ENCODE measurements around the gene EARS2.

The EARS2 gene

DNA sequence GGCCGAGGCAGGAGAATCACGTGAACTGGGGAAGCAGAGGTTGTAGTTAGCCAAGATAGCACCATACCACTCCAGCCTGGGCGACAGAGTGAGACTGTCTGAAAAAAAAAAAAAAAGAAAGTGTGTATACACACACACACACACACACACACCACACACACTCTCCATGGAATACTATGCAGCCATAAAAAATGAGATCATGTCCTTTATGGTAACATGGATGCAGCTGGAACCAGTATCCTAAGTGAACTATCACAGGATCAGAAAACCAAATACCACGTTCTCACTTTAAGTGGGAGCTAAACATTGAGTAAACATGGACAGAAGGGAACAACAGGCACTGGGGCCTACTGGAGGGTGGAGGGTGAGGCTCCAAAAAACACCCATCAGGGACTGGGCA, 22.2 kb upstream of the EARS2 start:
- ATAC-seq (replicated peaks): no peak
- no peak overlapping the region for H3K4me3 Mint-ChIP-seq
- DNase-seq: no peak
- H3K4me1 Mint-ChIP-seq (ENCODE audit: low read depth in 2 of 2): peaks cover 0 to 2% of the 10 kb centered on the region in 2 donors
- no peaks in the 10 kb centered on the region for H3K27me3 Mint-ChIP-seq
- H3K27ac Mint-ChIP-seq: peak overlapping the region in 1 of 2 donors; percentile 22
- peaks cover 41% of the 10 kb centered on the region for H3K36me3 Mint-ChIP-seq (ENCODE audit: insufficient read depth)
- H3K9me3 Mint-ChIP-seq: no peaks in the 10 kb centered on the region

DNA sequence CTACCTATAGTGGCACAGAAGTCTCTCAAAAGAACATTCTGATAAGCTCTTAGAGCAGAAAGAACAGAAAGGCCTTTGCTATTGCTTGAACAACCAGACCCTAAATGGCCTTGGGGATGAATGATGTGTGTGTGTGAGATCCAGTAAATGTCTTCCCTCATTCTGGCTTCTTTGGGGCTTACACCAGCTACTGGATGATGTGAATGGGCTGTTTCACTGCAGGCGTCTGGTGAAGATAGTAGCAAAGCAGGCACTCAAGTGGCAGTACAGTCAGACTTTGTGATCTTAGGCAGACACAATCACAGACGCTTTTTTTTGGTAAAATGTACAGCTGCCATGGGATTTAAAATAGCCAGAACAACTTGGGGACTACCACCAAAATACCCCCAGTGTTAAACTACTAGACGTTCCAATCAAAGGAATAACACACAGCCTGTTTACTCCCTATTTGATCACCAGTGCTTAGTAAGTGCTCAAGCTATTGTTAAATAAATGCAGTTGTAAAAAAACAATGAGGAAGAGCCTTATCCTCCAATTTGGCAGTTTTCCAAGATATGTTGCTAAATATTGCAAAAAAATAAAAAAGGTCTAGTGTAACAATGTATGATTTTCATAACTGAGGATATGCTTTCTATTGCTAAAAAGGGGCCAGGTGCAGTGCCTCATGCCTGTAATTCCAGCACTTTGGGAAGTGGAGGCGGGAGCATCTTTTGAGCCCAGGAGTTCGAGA, 21.1 kb upstream of the EARS2 start:
- no peaks in the 10 kb centered on the region for H3K4me1 Mint-ChIP-seq (ENCODE audit: low read depth in 2 of 2)
- H3K9me3 Mint-ChIP-seq: no peaks in the 10 kb centered on the region
- no peak overlapping the region for H3K4me3 Mint-ChIP-seq
- H3K27me3 Mint-ChIP-seq: no peaks in the 10 kb centered on the region
- DNase-seq (no peak), ATAC-seq (replicated peaks) (no peak)
- H3K36me3 Mint-ChIP-seq (ENCODE audit: insufficient read depth): peaks cover 36% of the 10 kb centered on the region
- no peak overlapping the region for H3K27ac Mint-ChIP-seq

DNA sequence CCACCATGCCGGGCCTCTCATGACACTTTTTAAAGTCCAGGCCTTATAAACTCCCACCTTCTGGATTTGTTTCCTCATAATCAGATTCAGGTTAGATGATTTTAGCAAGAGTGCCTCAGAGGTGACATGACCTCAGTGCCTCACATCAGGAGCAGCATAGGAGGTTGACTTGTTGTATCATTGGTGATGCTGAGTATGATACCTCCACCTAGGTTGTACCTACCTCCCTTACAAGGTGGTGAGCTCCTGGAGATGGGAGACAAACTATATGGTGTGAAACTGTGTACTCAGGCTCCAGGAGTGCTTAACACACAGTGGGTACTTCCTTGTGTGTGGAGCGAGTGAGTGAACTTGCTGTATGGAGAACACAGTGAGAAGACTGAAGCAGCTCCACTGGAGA, 20.3 kb upstream of the EARS2 start:
- Mint-ChIP-seq H3K36me3 (ENCODE audit: insufficient read depth) (peaks cover 30% of the 10 kb centered on the region), H3K4me3 (no peak overlapping the region), H3K27ac (peak overlapping the region in 1 of 2 donors; percentile 32), H3K9me3 (no peaks in the 10 kb centered on the region), H3K4me1 (ENCODE audit: low read depth in 2 of 2) (no peaks in the 10 kb centered on the region), H3K27me3 (no peaks in the 10 kb centered on the region)
- no peak for ATAC-seq (replicated peaks)
- no peak for DNase-seq

DNA sequence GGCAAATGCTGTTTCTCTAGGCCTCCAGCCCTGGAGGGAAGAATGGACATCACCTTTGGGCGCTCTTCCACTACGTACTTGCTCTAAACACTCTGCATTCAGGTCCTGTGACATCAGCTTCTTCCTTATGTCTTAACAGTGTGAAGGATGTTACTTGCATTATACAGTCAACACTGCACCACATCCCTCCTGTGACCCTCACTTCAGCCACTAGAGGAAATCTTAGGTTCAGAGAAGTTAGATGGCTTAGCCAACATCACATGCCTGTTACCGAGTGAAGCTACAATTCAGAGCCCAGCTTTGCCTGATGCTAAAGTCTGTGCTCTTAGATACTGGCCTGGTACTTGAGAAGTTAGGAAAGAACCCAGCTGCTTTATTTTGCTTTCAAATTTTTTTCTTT, 18.7 kb upstream of the EARS2 start:
- no peak overlapping the region for H3K4me3 Mint-ChIP-seq

DNA sequence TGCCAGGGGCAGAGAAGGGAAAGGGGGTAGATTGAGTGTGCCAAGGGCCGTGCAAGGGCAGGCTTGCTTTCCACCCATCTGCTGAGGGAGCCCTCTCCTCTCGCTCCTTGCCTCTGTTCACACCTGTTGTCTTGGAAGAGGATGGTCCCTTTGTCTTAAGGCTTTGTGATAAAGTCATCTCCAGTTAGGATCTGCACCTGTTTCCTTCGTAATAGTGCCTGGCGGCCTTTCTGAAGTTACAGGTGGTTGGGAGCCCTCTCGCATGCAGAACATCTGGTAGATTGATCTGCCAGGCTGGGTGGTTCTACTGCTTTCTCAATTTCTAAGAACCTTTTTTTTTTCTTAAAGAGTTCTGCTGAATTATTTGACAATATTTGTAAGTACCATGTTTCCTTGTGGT, 16.7 kb upstream of the EARS2 start:
- DNase-seq: no peak
- Mint-ChIP-seq H3K4me3 (no peak overlapping the region), H3K27me3 (no peaks in the 10 kb centered on the region), H3K9me3 (no peaks in the 10 kb centered on the region), H3K36me3 (ENCODE audit: insufficient read depth) (peaks cover 23% of the 10 kb centered on the region), H3K4me1 (ENCODE audit: low read depth in 2 of 2) (peaks cover 0 to 3% of the 10 kb centered on the region in 2 donors), H3K27ac (no peak overlapping the region)
- ATAC-seq (replicated peaks): no peak

More for the DNA sequence above, 18.7 kb upstream of the EARS2 start:
- Mint-ChIP-seq H3K27ac (no peak overlapping the region), H3K27me3 (no peaks in the 10 kb centered on the region), H3K4me1 (ENCODE audit: low read depth in 2 of 2) (no peaks in the 10 kb centered on the region), H3K36me3 (ENCODE audit: insufficient read depth) (peaks cover 19% of the 10 kb centered on the region), H3K9me3 (no peaks in the 10 kb centered on the region)
- no peak for DNase-seq
- no peak for ATAC-seq (replicated peaks)

DNA sequence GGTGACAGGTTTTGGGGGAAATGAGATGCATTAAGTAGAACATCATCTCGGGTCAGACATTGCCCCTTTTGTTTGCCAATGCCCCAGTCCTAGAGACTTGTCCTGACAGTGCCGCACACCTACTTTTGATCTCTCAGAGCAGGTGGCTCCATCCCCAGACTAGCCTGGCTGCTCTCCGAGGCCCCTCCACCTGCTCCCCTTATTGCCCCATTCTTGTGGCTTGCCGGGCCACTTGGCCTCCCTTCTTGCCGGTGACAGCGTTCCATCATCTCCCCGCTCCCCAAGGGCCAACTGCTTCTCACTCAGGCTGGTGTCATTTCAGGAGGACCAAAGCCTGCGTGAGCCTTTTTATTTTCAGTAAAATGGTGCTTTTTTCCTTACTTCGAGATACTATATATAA, 15.2 kb upstream of the EARS2 start:
- Mint-ChIP-seq H3K9me3 (no peaks in the 10 kb centered on the region), H3K27ac (no peak overlapping the region), H3K4me3 (no peak overlapping the region), H3K4me1 (ENCODE audit: low read depth in 2 of 2) (peaks cover 0 to 3% of the 10 kb centered on the region in 2 donors), H3K36me3 (ENCODE audit: insufficient read depth) (peaks cover 34% of the 10 kb centered on the region), H3K27me3 (no peaks in the 10 kb centered on the region)
- ATAC-seq (replicated peaks): no peak
- no peak for DNase-seq

DNA sequence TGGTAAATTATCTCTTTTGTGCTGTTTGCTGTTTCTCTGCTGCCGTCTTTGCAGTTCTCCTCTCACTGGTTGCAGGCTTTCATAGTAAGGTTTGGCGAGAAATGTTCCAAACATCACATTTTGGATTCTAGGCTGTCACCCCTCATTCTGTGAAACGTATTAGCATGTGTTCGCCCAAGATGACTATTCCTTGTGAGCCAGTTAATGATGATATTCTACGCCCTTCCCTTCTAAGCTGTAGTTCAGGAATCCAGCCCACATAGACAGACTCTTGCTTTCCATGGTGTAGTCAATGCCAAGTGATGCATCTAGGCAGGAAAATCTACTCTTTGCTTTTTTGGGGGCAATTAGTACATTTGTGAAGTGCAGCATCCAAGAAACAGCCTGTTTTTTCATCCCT, 14.7 kb upstream of the EARS2 start:
- no peak overlapping the region for H3K4me3 Mint-ChIP-seq
- H3K27me3 Mint-ChIP-seq: no peaks in the 10 kb centered on the region
- H3K9me3 Mint-ChIP-seq: no peaks in the 10 kb centered on the region
- H3K36me3 Mint-ChIP-seq (ENCODE audit: insufficient read depth): peaks cover 39% of the 10 kb centered on the region
- ATAC-seq (replicated peaks): no peak
- H3K27ac Mint-ChIP-seq: no peak overlapping the region
- peaks cover 0 to 3% of the 10 kb centered on the region in 2 donors for H3K4me1 Mint-ChIP-seq (ENCODE audit: low read depth in 2 of 2)
- DNase-seq: no peak

DNA sequence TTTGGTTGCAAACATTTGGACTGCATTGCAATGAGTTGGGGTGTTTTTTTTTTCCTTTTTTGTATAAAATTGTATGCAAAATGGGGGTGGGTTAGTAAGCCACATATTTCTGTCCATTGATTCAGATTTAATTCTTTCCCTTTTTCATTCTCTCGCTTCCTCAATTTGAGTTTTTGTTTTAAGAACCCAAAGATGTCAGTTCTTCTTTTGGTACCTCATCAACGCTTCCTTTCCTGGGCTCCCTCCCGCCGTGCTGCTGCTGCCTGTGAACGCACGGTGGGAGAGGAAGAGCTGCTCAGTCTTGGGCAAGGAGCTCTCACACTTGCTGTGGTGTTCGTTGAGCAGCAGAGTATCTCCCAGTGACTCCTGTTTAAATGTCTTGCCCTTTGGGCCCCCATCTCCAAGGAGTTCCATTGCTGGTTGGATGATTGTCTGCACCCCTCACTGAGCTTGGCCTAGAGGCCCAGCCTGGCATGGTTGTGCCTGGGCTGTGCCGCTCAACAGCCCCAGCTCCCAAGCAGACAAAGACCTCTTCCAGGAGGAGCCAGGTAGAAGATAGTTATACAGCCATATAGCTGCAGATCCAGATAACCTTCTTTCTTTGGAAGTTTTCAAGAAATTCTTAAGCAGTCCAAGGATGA, 14.0 kb upstream of the EARS2 start:
- no peaks in the 10 kb centered on the region for H3K27me3 Mint-ChIP-seq
- no peak for DNase-seq
- no peaks in the 10 kb centered on the region for H3K9me3 Mint-ChIP-seq
- H3K27ac Mint-ChIP-seq: no peak overlapping the region
- ATAC-seq (replicated peaks): peak; percentile 22
- H3K4me3 Mint-ChIP-seq: no peak overlapping the region
- peaks cover 45% of the 10 kb centered on the region for H3K36me3 Mint-ChIP-seq (ENCODE audit: insufficient read depth)
- peaks cover 0 to 3% of the 10 kb centered on the region in 2 donors for H3K4me1 Mint-ChIP-seq (ENCODE audit: low read depth in 2 of 2)

DNA sequence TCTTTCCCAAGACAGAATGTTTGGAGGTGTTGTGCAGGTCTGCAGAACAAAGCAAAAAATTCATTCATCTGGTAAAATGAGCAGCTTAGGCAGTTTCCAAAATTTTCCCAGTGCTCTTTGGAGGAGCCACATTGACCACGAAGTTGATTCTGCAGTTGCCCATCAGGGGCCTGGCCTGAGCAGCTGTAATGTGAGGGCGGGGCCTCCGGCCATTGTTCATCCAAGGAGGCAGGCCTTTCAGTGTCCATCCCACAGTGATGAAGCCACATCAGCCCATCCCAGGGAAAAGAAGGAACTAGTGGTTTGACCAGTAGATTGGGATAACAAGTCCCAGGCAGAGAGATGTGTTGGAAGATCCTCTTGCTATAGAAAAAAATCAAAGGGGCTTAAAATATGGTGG, 10.5 kb upstream of the EARS2 start:
- DNase-seq: no peak
- Mint-ChIP-seq H3K27ac (no peak overlapping the region), H3K36me3 (ENCODE audit: insufficient read depth) (peaks cover 80% of the 10 kb centered on the region), H3K9me3 (no peaks in the 10 kb centered on the region), H3K4me1 (ENCODE audit: low read depth in 2 of 2) (peaks cover 0 to 7% of the 10 kb centered on the region in 2 donors), H3K4me3 (no peak overlapping the region), H3K27me3 (no peaks in the 10 kb centered on the region)
- ATAC-seq (replicated peaks): no peak

DNA sequence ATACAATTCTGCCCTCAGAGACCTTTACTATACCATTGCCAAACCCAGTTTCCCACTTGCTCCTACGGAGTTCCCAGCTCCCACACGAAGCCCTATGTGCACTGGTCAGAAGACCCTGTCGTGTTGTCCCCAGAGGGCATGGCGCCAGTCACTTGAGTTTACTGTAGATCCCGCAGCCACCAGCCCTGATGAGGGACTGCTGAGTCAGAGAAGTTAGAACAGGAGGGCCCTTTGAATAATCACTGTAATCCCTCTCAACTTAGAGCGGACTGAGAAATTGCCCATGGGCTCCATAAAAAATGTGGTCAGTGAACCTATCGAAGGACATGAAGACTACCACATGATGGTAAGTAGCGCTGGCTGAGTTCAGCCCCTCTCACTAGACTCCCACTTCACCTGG, 9.6 kb upstream of the EARS2 start:
- Mint-ChIP-seq H3K4me3 (no peak overlapping the region), H3K4me1 (ENCODE audit: low read depth in 2 of 2) (peaks cover 2 to 7% of the 10 kb centered on the region in 2 donors), H3K36me3 (ENCODE audit: insufficient read depth) (peaks cover 89% of the 10 kb centered on the region), H3K27me3 (no peaks in the 10 kb centered on the region), H3K27ac (no peak overlapping the region), H3K9me3 (no peaks in the 10 kb centered on the region)
- no peak for ATAC-seq (replicated peaks)
- no peak for DNase-seq

DNA sequence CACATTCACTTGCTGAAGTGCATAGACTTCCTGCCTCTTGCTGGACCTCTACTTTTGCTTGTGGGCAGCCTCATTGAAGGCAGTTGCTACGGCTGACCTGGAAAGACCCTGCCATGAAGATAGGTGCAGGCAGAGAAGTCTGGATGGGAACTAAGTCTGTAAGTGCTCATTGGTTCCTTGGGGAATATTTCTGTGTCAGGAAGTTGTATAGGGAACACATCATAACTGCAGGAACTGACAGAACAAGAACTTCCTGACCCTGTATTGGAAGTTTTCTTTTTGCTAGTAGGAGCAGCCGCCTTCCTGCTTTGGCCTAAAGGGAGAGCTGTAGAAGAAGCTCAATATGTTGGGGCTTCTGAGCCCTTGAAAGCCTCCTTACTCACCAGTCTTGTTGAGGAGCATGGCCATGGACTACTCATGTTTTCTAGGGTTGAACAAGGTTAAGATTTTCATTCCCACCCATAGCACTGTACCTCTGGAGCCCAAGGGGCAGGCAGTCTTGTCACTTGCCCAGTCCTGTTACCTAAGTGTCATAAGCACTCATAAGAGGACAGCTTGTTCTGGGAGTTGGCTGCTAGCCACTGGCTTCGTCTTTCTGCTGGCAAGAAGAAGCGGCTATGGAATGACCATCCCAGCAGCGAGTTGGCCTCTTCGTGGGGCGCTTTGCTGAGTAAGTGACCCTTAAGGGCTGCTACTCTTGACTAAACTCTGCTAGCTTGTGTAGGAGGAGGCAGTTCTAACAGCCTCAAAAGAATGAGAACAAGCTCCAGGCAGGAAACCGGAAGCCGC, 7.6 kb upstream of the EARS2 start:
- no peaks in the 10 kb centered on the region for H3K9me3 Mint-ChIP-seq

DNA sequence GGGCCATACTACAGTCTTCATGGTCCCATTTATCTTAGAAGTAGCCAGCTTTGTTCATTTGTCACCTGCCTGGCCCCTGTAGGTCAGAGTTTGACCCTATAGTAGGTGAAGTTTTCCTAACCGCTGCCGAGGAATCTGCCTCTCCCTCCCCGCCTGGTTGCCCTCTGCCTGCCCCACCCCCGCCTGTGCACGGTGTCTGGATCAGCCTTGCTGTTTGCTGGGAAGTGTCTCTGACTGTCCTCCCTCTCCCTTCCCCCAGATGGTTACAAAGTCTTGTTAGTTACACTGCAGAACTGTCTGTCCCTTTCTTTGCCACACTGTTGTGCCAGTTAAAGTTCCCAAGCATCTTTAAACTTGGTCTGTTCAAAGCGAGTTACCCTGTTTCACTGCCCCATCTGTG, 6.0 kb upstream of the EARS2 start:
- Mint-ChIP-seq H3K27me3 (no peaks in the 10 kb centered on the region), H3K36me3 (ENCODE audit: insufficient read depth) (peaks cover 78% of the 10 kb centered on the region), H3K9me3 (no peaks in the 10 kb centered on the region), H3K27ac (no peak overlapping the region), H3K4me3 (no peak overlapping the region), H3K4me1 (ENCODE audit: low read depth in 2 of 2) (peaks cover 5 to 16% of the 10 kb centered on the region in 2 donors)
- DNase-seq (no peak), ATAC-seq (replicated peaks) (no peak)

More for the DNA sequence above, 7.6 kb upstream of the EARS2 start:
- ATAC-seq (replicated peaks) (no peak), DNase-seq (no peak)
- peaks cover 81% of the 10 kb centered on the region for H3K36me3 Mint-ChIP-seq (ENCODE audit: insufficient read depth)
- H3K27me3 Mint-ChIP-seq: no peaks in the 10 kb centered on the region
- H3K4me1 Mint-ChIP-seq (ENCODE audit: low read depth in 2 of 2): peaks cover 5 to 13% of the 10 kb centered on the region in 2 donors
- no peak overlapping the region for H3K4me3 Mint-ChIP-seq
- H3K27ac Mint-ChIP-seq: peak overlapping the region in 1 of 2 donors; percentile 31

DNA sequence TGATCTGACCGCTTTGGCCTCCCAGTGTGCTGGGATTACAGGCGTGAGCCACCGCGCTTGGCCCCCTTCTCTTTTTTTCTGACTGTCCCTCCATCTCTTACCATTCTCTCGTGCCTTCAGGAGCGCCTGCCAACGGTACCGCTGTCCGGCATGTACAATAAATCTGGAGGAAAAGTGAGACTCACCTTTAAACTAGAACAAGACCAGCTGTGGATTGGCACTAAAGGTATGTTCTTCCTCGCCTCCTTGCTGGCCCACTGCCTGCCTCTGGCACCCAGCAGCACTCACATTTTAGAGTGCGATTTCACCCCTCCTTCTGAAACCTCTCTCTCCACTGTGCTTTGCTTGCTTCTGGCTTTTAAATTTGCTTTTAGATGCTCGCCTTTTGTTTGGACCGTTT, 5.4 kb upstream of the EARS2 start:
- Mint-ChIP-seq H3K27ac (no peak overlapping the region), H3K27me3 (no peaks in the 10 kb centered on the region), H3K4me1 (ENCODE audit: low read depth in 2 of 2) (peaks cover 5 to 16% of the 10 kb centered on the region in 2 donors), H3K9me3 (no peaks in the 10 kb centered on the region), H3K4me3 (no peak overlapping the region), H3K36me3 (ENCODE audit: insufficient read depth) (peaks cover 73% of the 10 kb centered on the region)
- no peak for DNase-seq
- ATAC-seq (replicated peaks): no peak

DNA sequence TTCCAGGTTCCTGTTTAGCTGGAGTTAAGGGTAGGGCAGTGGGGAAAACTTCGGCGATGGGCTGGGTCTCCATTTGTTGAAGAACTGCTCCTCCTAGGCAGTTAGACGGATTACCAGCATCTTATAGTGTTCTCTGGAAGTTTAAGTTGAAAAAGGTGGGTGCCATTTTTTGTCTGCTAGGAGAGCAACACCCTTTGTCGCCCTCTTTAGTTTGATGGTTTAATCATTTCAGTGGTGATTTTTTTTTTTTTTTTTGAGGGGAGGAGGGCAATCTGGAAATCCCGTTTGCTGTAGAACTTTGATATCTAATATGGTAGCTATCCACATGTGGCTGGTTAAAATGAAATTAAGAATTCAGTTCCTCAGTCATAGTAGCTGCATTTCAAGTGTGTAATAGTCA, 4.4 kb upstream of the EARS2 start:
- DNase-seq (no peak), ATAC-seq (replicated peaks) (no peak)
- no peaks in the 10 kb centered on the region for H3K27me3 Mint-ChIP-seq
- H3K27ac Mint-ChIP-seq: no peak overlapping the region
- peaks cover 7 to 24% of the 10 kb centered on the region in 2 donors for H3K4me1 Mint-ChIP-seq (ENCODE audit: low read depth in 2 of 2)
- no peaks in the 10 kb centered on the region for H3K9me3 Mint-ChIP-seq
- no peak overlapping the region for H3K4me3 Mint-ChIP-seq
- peaks cover 73% of the 10 kb centered on the region for H3K36me3 Mint-ChIP-seq (ENCODE audit: insufficient read depth)

Data from effector memory CD8-positive, alpha-beta T cell (primary cell).